Gastroesophageal sphincter (tissue), 4 donors: ENCODE measurements around the gene ANKRD13B. TPM values are rescaled to one million over a fixed set of nuclear protein-coding genes. Genes with fewer than 3 reads are reported as not detected.

Experiments used
- ATAC-seq: fragments of 150-250 bp; one replicate; pipeline ENCODE4 v1.9.1; 2016; ENCODE audit warnings: mild to moderate bottlenecking, moderate library complexity
- H3K27ac ChIP-seq, 4 donors: fragments of 200-600 bp; sonication (generic) in 3 of 4; 1 replicate in 3 of 4; 2 replicates in 1 of 4; pipeline ENCODE4 v1.5.1; 2016 to 2019
- H3K27me3 ChIP-seq: fragments of 200-600 bp; sonication (generic); one replicate; pipeline ENCODE4 v1.5.1; 2019
- H3K36me3 ChIP-seq, 2 donors: fragments of 200-600 bp; sonication (generic); one replicate each; pipeline ENCODE4 v1.5.1; 2019; ENCODE audit warnings: control low read depth in 1 of 2
- H3K4me1 ChIP-seq, 3 donors: fragments of 200-600 bp; sonication (generic); 1 replicate in 2 of 3; 2 replicates in 1 of 3; pipeline ENCODE4 v1.5.1; 2016 to 2019; ENCODE audit warnings: control low read depth in 2 of 3
- H3K4me3 ChIP-seq, 2 donors: fragments of 200-600 bp; sonication (generic); one replicate each; pipeline ENCODE4 v1.5.1; 2019; ENCODE audit warnings: mild to moderate bottlenecking in 1 of 2, moderate library complexity in 1 of 2
- H3K9me3 ChIP-seq, 3 donors: fragments of 200-600 bp; sonication (generic); one replicate each; pipeline ENCODE4 v1.5.1; 2017 to 2019; ENCODE audit warnings: control low read depth in 2 of 3
- EP300 ChIP-seq: sonication (generic); formaldehyde crosslinking; IDR thresholded peaks from one replicate; pipeline ENCODE4 v1.6.1; 2017; ENCODE audit warnings: antibody characterized with exemption, mild to moderate bottlenecking
- POLR2A ChIP-seq, 2 donors: fragments of 450-650 bp; IDR thresholded peaks; one replicate each; pipeline ENCODE4 v1.6.1; 2017; ENCODE audit warnings: antibody characterized with exemption in 2 of 2, mild to moderate bottlenecking in 2 of 2, moderate library complexity in 1 of 2
- POLR2AphosphoS5 ChIP-seq: sonication (generic); formaldehyde crosslinking; IDR thresholded peaks from one replicate; pipeline ENCODE4 v1.6.1; 2017; ENCODE audit warnings: antibody characterized with exemption
- WGBS, 2 donors: methylation state at CpG; one replicate each; pipeline ENCODE4 v1.1.5; 2018; ENCODE audit warnings: low coverage in 1 of 2; 5-methylcytosine and 5-hydroxymethylcytosine counted together
- total RNA-seq, 4 donors: library from RNA; depleted of rRNA; stranded (reverse); fragments of >200 nt; gene quantifications; one replicate each; pipeline ENCODE4 v1.1.0, GENCODE V29; 2016
- TF ChIP-seq, protein P1 (sequence below), 4 experiments: fragments of 200-600 bp in 2 of 4; fragments of 450-650 bp in 2 of 4; sonication (generic) in 1 of 4; IDR thresholded peaks; one replicate each; pipeline ENCODE4 v1.5.1; 2017 to 2019; ENCODE audit warnings: antibody characterized with exemption in 4 of 4, mild to moderate bottlenecking in 2 of 4, moderate library complexity in 2 of 4

The ANKRD13B gene
- total RNA-seq, 4 donors from 2014 or later: 4.4 to 22.8 (median 10.0) TPM

DNA sequence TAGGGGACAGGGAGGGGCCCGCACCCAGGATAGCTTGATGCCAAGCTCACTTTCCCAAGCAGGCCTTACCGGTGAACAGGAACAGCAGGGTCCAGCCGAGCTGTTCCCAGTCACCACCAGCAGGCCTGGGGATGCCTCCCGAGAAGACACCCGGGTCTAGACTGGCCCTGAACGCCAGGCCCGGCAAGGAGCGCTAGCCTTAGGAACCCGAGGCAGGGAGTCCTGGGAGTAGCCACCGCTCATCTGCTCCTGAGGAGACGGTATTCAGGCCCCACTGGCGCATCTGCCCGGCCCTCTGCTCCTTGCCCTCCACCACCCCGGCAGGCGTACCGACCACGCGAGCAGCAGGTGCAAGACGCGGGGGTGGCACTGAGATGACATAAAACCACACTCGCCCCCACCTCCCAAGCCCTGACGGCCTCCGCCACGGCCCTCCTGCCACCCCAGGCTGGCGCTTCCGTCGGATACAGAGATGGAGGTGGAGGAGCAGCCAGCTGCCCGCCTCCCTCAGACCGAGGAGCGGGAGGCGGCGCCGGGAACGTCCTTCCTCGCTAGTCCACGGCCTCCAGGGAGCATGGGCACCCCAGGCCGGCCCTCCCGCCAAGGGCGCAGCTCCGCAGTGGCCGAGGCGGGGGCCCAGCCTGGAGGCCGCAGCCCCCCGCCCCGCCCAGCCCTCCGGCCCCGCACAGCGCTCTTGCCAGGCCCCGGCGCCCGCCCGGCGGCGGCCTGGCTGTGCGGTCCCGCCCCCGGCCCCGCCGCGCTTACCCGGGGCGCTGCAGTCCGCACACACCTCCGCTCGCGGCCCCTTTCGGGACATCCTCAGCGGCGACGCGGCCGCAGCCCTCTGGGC lies 4.1 kb upstream of the ANKRD13B start:
- ATAC-seq: peak; percentile 29
- peaks cover 0 to 87% (median 66%) of the 10 kb centered on the region in 3 donors for H3K4me1 ChIP-seq

DNA sequence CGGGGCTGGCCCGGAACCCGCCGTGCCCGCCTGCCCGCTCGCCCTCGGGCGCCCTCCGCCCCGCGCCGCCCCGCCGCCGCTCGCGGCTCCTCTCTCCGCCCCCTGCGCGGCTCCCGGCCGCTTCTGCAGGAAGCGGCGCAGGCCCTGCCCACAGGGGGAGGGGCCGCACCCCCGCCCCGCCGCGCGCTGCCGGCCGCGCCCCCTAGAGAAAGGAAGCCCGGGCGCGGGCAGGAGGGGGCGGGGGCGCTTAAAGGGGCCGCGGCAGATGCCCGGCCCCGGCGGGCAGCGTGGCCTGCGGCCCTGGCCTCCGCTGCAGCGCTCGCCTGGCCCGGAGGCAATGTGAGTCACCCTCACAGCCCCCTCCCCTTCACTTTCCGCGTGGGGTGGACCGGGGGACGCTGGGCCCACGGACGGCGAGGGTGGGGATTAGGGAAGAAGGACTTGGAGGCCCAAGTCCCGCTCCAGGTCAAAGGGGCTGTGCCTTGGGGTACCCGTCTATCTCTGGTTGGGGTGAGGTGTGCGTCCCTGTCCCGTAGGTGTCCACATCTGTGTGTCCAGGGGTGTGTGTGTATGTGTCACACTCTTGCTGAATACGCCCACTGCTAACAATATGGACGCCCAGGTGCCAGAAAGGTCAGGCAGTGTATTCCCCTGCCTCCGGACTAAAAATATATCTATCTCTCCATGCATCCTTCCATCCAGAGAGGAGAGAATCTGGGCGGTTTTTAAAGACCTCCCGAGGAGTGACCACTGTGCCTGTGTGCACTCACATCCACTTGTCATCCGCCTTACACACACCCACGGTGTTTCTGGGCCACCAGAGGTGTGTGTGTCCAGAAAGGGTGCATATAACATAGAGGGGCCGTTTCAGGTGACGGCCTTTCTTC lies 3.2 kb upstream of the ANKRD13B start, which contains the start of gene GIT1:
GIT1 (minus strand) TSS at position 125 of the 887 bp plus-strand sequence. CDS start 270 bp downstream, outside the sequence.
- peak; percentile 35 to 60 for TF ChIP-seq POLR2A (IDR thresholded peaks at IDR 0.05)
- no peak for TF ChIP-seq POLR2AphosphoS5
- TF ChIP-seq, protein P1, sequence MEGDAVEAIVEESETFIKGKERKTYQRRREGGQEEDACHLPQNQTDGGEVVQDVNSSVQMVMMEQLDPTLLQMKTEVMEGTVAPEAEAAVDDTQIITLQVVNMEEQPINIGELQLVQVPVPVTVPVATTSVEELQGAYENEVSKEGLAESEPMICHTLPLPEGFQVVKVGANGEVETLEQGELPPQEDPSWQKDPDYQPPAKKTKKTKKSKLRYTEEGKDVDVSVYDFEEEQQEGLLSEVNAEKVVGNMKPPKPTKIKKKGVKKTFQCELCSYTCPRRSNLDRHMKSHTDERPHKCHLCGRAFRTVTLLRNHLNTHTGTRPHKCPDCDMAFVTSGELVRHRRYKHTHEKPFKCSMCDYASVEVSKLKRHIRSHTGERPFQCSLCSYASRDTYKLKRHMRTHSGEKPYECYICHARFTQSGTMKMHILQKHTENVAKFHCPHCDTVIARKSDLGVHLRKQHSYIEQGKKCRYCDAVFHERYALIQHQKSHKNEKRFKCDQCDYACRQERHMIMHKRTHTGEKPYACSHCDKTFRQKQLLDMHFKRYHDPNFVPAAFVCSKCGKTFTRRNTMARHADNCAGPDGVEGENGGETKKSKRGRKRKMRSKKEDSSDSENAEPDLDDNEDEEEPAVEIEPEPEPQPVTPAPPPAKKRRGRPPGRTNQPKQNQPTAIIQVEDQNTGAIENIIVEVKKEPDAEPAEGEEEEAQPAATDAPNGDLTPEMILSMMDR (IDR thresholded peaks at IDR 0.05): peak in 3 of 4 experiments; percentile 2 to 32 (median 21)
- TF ChIP-seq EP300: no peak
- Histone ChIP-seq H3K9me3 (no peaks in the 10 kb centered on the region), H3K4me1 (peaks cover 0 to 87% (median 67%) of the 10 kb centered on the region in 3 donors), H3K27ac (peak within 1 kb of the TSS; percentile 64 to 98 (median 90)), H3K4me3 (peak within 1 kb of the TSS; percentile 80 to 89), H3K36me3 (no peaks in the 10 kb centered on the region), H3K27me3 (no peaks in the 10 kb centered on the region)
- peak; percentile 87 for ATAC-seq
- 28% methylated on average over 4 of the region's 70 CpGs; no CpG with 5 or more reads in 1 of the 2 donors for WGBS, 2 donors

More for the DNA sequence above, 4.1 kb upstream of the ANKRD13B start:
- Histone ChIP-seq H3K9me3 (no peaks in the 10 kb centered on the region), H3K36me3 (peaks cover 0 to 1% of the 10 kb centered on the region in 2 donors), H3K27me3 (no peaks in the 10 kb centered on the region), H3K4me3 (peak overlapping the region; percentile 80 to 89), H3K27ac (peak overlapping the region; percentile 56 to 98 (median 90))
- TF ChIP-seq EP300 (no peak), POLR2A (IDR thresholded peaks at IDR 0.05) (no peak), POLR2AphosphoS5 (no peak)
- TF ChIP-seq, protein P1 (IDR thresholded peaks at IDR 0.05): no peak
- WGBS, 2 donors: no CpG with 5 or more reads among the region's 72 CpGs

DNA sequence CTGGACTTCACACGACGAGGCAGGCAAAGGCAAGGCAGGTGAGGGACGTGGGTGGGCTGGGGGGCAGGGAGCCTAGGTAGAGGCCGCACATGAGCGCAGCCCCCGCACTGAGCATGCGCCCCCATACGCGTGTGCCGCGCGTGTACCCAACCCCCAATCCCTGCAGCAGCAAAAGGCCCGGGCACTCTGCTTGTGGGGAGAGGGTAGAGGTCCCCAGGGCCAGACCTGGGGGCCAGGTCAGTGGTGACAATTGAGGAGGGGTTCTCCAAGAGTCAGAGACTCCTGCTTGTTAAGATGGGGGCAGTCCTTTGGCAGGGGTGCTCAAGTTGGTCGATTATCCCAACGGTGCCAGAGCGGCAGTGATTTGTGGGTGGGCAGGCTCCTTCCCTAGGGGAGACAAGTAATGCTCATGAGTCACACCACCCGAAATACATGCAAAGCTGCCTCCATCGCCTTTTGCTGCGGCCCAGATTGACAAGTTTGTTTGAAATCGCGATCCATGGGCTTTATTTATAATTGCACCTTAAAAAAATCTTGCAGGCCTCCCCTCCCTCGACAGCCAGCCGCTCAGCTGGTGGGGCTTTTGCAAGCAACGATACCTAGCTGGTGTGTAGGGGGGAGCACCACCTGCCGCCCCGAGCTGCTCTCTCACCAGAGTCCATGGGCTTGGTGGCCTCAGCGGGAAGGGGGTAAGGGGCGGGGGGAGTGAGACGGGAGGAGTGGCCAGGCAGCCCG lies 2.4 kb upstream of the ANKRD13B start:
- no peak for TF ChIP-seq POLR2AphosphoS5
- no peak for TF ChIP-seq POLR2A (IDR thresholded peaks at IDR 0.05)
- TF ChIP-seq, protein P1 (IDR thresholded peaks at IDR 0.05): no peak
- no peak for TF ChIP-seq EP300
- H3K36me3 ChIP-seq: no peaks in the 10 kb centered on the region
- H3K27me3 ChIP-seq: no peaks in the 10 kb centered on the region
- no peak for ATAC-seq
- peak overlapping the region; percentile 64 to 98 (median 90) for H3K27ac ChIP-seq
- no peaks in the 10 kb centered on the region for H3K9me3 ChIP-seq
- peaks cover 0 to 86% (median 63%) of the 10 kb centered on the region in 3 donors for H3K4me1 ChIP-seq
- 12% methylated on average over 5 of the region's 30 CpGs; no CpG with 5 or more reads in 1 of the 2 donors for WGBS, 2 donors
- H3K4me3 ChIP-seq: peak overlapping the region in 1 of 2 donors; percentile 89

DNA sequence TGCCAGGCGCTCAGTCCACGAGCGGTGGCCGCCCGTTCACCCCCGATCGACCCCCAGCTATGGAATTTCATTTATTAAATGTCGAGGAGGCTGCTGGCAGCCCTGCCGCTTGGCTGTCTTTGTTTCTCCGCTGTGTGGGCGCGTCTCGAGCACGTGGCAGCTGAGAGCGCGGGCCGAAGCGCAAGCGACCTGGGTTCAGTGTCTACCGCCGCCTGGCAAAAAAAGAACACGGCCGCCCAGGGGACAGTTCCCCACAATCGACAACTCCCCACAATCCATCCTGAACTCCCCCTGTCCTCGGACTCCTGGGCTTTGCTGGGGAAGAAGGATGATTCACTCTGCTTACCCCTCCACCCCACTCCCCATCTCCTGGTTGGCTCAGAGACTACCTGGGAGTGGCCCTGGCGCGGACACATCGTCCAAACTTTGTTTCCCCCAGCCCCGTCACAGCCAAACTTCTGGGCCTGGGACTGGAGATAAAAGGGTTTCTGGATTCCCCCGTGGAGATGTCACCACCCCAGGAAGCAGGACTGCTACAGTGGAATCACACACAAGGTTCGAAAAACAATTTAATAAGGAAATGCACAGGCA lies 1.7 kb upstream of the ANKRD13B start:
- no peaks in the 10 kb centered on the region for H3K9me3 ChIP-seq
- ATAC-seq: peak; percentile 21
- no peaks in the 10 kb centered on the region for H3K27me3 ChIP-seq
- H3K4me3 ChIP-seq: peak overlapping the region in 1 of 2 donors; percentile 89
- WGBS, 2 donors: 5 to 10% methylated on average over 4 to 8 of the region's 31 CpGs
- H3K36me3 ChIP-seq: no peaks in the 10 kb centered on the region
- TF ChIP-seq POLR2AphosphoS5: peak; percentile 1
- TF ChIP-seq EP300: no peak
- TF ChIP-seq, protein P1 (IDR thresholded peaks at IDR 0.05): no peak
- TF ChIP-seq POLR2A (IDR thresholded peaks at IDR 0.05): no peak
- peak overlapping the region; percentile 8 to 98 (median 90) for H3K27ac ChIP-seq
- peaks cover 0 to 86% (median 59%) of the 10 kb centered on the region in 3 donors for H3K4me1 ChIP-seq
